ENCODE measurements around the gene AEBP1. TPM values are rescaled to one million over a fixed set of nuclear protein-coding genes. Genes with fewer than 3 reads are reported as not detected.

The AEBP1 gene
- total and polyA plus RNA-seq, 2 experiments from 2014 or later = 94.1 to 96.0 TPM

- H3K27me3 ChIP-seq = no peaks in the 10 kb centered on the region
- DNase-seq (ENCODE audit: low read depth in 1 of 2, low spot score in 1 of 2) = no peak
Observed at GRCh38 chr7:44109991-44110390, 5.8 kb downstream of the AEBP1 start.

GRCh38 chr7:44110719-44111635 lies 6.8 kb downstream of the AEBP1 start:
- Histone ChIP-seq H3K27me3 (no peaks in the 10 kb centered on the region), H3K4me3 (no peak overlapping the region), H3K4me1 (ENCODE audit: low read depth) (no peaks in the 10 kb centered on the region), H3K36me3 (peaks cover 31% of the 10 kb centered on the region), H3K27ac (no peak overlapping the region), H3K9me3 (ENCODE audit: low read depth) (no peaks in the 10 kb centered on the region)
- no peak for TF ChIP-seq CTCF (IDR thresholded peaks at IDR 0.05; ENCODE audit: low read depth, low read length)
- no peak for DNase-seq (ENCODE audit: low read depth in 1 of 2, low spot score in 1 of 2)

More at GRCh38 chr7:44109991-44110390, 5.8 kb downstream of the AEBP1 start:
- peaks cover 26% of the 10 kb centered on the region for H3K36me3 ChIP-seq
- no peaks in the 10 kb centered on the region for H3K4me1 ChIP-seq (ENCODE audit: low read depth)
- H3K9me3 ChIP-seq (ENCODE audit: low read depth) = no peaks in the 10 kb centered on the region
- no peak for TF ChIP-seq CTCF (IDR thresholded peaks at IDR 0.05; ENCODE audit: low read depth, low read length)
- H3K4me3 ChIP-seq = no peak overlapping the region
- no peak overlapping the region for H3K27ac ChIP-seq

- no peaks in the 10 kb centered on the region for H3K9me3 ChIP-seq (ENCODE audit: low read depth)
- no peak for DNase-seq (ENCODE audit: low read depth in 1 of 2, low spot score in 1 of 2)
- no peak for TF ChIP-seq CTCF (IDR thresholded peaks at IDR 0.05; ENCODE audit: low read depth, low read length)
- no peaks in the 10 kb centered on the region for H3K27me3 ChIP-seq
- no peaks in the 10 kb centered on the region for H3K4me1 ChIP-seq (ENCODE audit: low read depth)
- H3K27ac ChIP-seq = no peak overlapping the region
- H3K36me3 ChIP-seq = peaks cover 31% of the 10 kb centered on the region
- H3K4me3 ChIP-seq = no peak overlapping the region
Observed at GRCh38 chr7:44111761-44112160, 7.6 kb downstream of the AEBP1 start.

- Histone ChIP-seq H3K4me3 (no peak overlapping the region), H3K27ac (no peak overlapping the region), H3K36me3 (peaks cover 31% of the 10 kb centered on the region), H3K27me3 (no peaks in the 10 kb centered on the region), H3K4me1 (ENCODE audit: low read depth) (no peaks in the 10 kb centered on the region), H3K9me3 (ENCODE audit: low read depth) (no peaks in the 10 kb centered on the region)
- no peak for DNase-seq (ENCODE audit: low read depth in 1 of 2, low spot score in 1 of 2)
- no peak for TF ChIP-seq CTCF (IDR thresholded peaks at IDR 0.05; ENCODE audit: low read depth, low read length)
Observed at GRCh38 chr7:44112231-44112996, 8.3 kb downstream of the AEBP1 start.

- Histone ChIP-seq H3K4me3 (no peak overlapping the region), H3K27me3 (no peaks in the 10 kb centered on the region), H3K4me1 (ENCODE audit: low read depth) (no peaks in the 10 kb centered on the region), H3K9me3 (ENCODE audit: low read depth) (no peaks in the 10 kb centered on the region), H3K36me3 (peaks cover 35% of the 10 kb centered on the region), H3K27ac (no peak overlapping the region)
- no peak for TF ChIP-seq CTCF (IDR thresholded peaks at IDR 0.05; ENCODE audit: low read depth, low read length)
- no peak for DNase-seq (ENCODE audit: low read depth in 1 of 2, low spot score in 1 of 2)
Observed at GRCh38 chr7:44112997-44113763, 9.0 kb downstream of the AEBP1 start.
